Ovary (tissue), 9 donors: ENCODE results near the gene TRAPPC5. TPM values are rescaled to one million over a fixed set of nuclear protein-coding genes. Genes with fewer than 3 reads are reported as not detected.

Experiments used
- DNase-seq, 5 donors: peaks; one replicate each; pipeline ENCODE4 v3.0.0-alpha.2; 2019 to 2020
- H3K27ac ChIP-seq, 2 donors: fragments of 200-600 bp; one replicate each; pipeline versions ENCODE4 v1.5.1 to v1.8.0; 2019 to 2022
- H3K27me3 ChIP-seq: fragments of 200-600 bp; one replicate; pipeline ENCODE4 v1.8.0; 2022
- H3K36me3 ChIP-seq: fragments of 200-600 bp; sonication (generic); one replicate; pipeline ENCODE4 v1.5.1; 2019
- H3K4me1 ChIP-seq: one replicate; pipeline ENCODE4 v1.8.1; 2013; ENCODE audit warnings: mild to moderate bottlenecking, moderate library complexity; ENCODE audit not compliant: insufficient read depth
- H3K4me3 ChIP-seq: fragments of 200-600 bp; sonication (generic); one replicate; pipeline ENCODE4 v1.5.1; 2017
- H3K9me3 ChIP-seq, 2 donors: fragments of 200-600 bp in 1 of 2; sonication (generic) in 1 of 2; one replicate each; pipeline versions ENCODE4 v1.5.1 to v1.8.1; 2013 to 2019; ENCODE audit warnings: mild to moderate bottlenecking in 1 of 2, moderate library complexity in 1 of 2
- EP300 ChIP-seq: sonication (generic); formaldehyde crosslinking; IDR thresholded peaks from one replicate; pipeline ENCODE4 v1.6.1; 2017; ENCODE audit warnings: antibody characterized with exemption
- POLR2A ChIP-seq: fragments of 450-650 bp; IDR thresholded peaks from one replicate; pipeline ENCODE4 v1.6.1; 2017; ENCODE audit warnings: antibody characterized with exemption, mild to moderate bottlenecking, moderate library complexity
- WGBS, 3 donors: extraction: QIAGEN DNeasy Blood & Tissue Kit in 1 of 3; methylation state at CpG; one replicate each; pipeline versions ENCODE4 v1.1.5 to v1.1.7; 2013 to 2017; 5-methylcytosine and 5-hydroxymethylcytosine counted together
- intact Hi-C, 4 donors: fragments of 100-400 bp; cut with DNase I; formaldehyde crosslinking; loops; one replicate each; pipeline versions ENCODE4 v1.11.0 to v1.15.1; 2022 to 2023
- polyA plus RNA-seq, 2 donors: library from polyadenylated mRNA; stranded (reverse); fragments of 200-250 nt in 1 of 2; fragments of 350-450 nt in 1 of 2; fragmentation: Illumina TruSeq in 1 of 2; extraction: RNeasy Lipid Tissue Mini Kit (QIAGEN cat#74804) in 1 of 2; gene quantifications; one replicate each; pipeline ENCODE4 v1.2.3, GENCODE V29; 2013 to 2014
- total RNA-seq, 7 donors: library from RNA; depleted of rRNA in 2 of 7; stranded (reverse); fragments of >200 nt in 2 of 7; fragmentation: NEBNext Ultra II Directional in 3 of 7; extraction: Animal tissue kit (Norgen Biotek cat#: 25700) in 3 of 7; gene quantifications; one replicate each; pipeline versions ENCODE4 v1.1.0 to v1.2.4, GENCODE V29; 2016 to 2023
- TF ChIP-seq, protein P1 (sequence below), 3 donors: fragments of 450-650 bp in 2 of 3; fragments of 200-600 bp in 1 of 3; IDR thresholded peaks; one replicate each; pipeline versions ENCODE4 v1.5.1 to v1.8.0; 2016 to 2022; ENCODE audit warnings: antibody characterized with exemption in 3 of 3, mild to moderate bottlenecking in 1 of 3
- donor health status: DM: no; HTN: no; CAD: no; lungs with moderate emphysema.
- donor health status: DM: no; HTN: no; CAD: no.
- donor health status: Bipolar disorder and iron deficiency.
- donor health status: DM: yes; HTN: yes; CAD: no.
- donor health status: DM: no; HTN: no; CAD: no.
- donor health status: DM: yes; HTN: yes; CAD: no.

The TRAPPC5 gene
- total and polyA plus RNA-seq, 9 donors, result 0.32 to 111 (median 66.5) TPM

DNA sequence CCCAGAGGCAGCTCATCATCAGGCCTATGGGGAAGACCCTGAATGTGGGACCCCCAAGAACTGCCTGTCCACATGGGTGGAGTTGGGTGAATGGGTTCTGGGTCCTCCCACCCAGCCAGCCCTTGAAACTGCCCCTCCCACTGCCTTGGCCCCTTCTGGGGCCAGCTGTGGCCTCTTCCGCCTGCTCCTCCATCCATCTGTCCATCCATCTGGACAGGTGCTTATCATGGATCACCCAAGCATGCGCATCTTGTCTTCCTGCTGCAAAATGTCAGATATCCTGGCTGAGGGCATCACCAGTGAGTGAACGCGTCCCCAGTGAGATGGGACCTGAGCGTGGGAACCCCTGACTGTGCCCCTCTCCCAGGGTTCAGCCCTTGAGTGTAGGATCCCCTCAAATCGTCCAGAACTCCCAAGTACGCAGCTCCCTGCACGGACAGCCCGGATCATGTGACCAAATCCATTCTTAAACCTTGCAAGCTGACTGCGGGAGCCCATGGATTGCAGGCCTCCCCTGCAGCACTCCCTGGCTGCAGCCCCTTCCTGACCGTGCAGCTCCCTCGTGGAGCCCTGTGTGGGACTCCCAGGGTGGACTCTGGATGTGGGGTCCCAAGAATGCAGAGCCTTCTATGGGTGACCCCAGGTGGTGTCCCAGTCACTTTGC is 41.7 kb upstream of the TRAPPC5 start:
- no peak for TF ChIP-seq POLR2A
- TF ChIP-seq, protein P1, sequence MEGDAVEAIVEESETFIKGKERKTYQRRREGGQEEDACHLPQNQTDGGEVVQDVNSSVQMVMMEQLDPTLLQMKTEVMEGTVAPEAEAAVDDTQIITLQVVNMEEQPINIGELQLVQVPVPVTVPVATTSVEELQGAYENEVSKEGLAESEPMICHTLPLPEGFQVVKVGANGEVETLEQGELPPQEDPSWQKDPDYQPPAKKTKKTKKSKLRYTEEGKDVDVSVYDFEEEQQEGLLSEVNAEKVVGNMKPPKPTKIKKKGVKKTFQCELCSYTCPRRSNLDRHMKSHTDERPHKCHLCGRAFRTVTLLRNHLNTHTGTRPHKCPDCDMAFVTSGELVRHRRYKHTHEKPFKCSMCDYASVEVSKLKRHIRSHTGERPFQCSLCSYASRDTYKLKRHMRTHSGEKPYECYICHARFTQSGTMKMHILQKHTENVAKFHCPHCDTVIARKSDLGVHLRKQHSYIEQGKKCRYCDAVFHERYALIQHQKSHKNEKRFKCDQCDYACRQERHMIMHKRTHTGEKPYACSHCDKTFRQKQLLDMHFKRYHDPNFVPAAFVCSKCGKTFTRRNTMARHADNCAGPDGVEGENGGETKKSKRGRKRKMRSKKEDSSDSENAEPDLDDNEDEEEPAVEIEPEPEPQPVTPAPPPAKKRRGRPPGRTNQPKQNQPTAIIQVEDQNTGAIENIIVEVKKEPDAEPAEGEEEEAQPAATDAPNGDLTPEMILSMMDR (IDR thresholded peaks at IDR 0.05), result no peak
- no peak for TF ChIP-seq EP300
- intact Hi-C loops, result no loop called here
- H3K27me3 ChIP-seq, result no peaks in the 10 kb centered on the region
- no peak overlapping the region for H3K27ac ChIP-seq
- H3K4me3 ChIP-seq, result no peak overlapping the region
- no peaks in the 10 kb centered on the region for H3K9me3 ChIP-seq
- H3K36me3 ChIP-seq, result no peaks in the 10 kb centered on the region
- 35 to 46% (median 46%) methylated on average over 12 of the region's 12 CpGs for WGBS, 3 donors
- H3K4me1 ChIP-seq, result no peaks in the 10 kb centered on the region
- DNase-seq, result no peak

DNA sequence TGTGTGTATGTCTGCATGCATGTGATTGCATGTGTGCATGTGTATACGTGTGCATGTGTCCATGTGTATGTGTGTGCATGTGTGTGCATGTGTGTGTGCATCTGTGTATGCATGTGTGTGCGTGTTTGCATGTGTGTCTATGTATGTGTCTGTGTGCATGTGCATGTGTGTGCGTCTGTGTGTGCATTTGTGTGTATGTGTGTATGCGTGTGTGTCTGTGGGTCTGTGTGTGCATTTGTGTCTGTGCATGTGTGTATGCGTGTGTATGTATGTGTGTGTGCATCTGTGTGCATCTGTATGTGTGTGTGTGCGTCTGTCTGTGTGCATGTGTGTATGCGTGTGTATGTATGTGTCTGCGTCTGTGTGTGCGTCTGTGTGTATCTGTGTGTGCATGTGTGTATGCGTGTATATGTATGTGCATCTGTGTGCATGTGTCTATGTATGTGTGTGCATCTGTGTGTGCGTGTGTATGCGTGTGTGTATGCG is 40.7 kb upstream of the TRAPPC5 start:
- TF ChIP-seq, protein P1 (IDR thresholded peaks at IDR 0.05), result no peak
- TF ChIP-seq EP300 (no peak), POLR2A (no peak)
- 93 to 95% (median 94%) methylated on average over 13 of the region's 13 CpGs for WGBS, 3 donors
- Histone ChIP-seq H3K27ac (no peak overlapping the region), H3K4me1 (no peaks in the 10 kb centered on the region), H3K4me3 (no peak overlapping the region), H3K36me3 (no peaks in the 10 kb centered on the region), H3K9me3 (no peaks in the 10 kb centered on the region), H3K27me3 (no peaks in the 10 kb centered on the region)
- DNase-seq, result no peak
- intact Hi-C loops, result loop anchor here in 1 of 4 donors (10.0 kb wide), 1 partner anchor 165 kb away; no protein-coding TSS in a partner anchor

DNA sequence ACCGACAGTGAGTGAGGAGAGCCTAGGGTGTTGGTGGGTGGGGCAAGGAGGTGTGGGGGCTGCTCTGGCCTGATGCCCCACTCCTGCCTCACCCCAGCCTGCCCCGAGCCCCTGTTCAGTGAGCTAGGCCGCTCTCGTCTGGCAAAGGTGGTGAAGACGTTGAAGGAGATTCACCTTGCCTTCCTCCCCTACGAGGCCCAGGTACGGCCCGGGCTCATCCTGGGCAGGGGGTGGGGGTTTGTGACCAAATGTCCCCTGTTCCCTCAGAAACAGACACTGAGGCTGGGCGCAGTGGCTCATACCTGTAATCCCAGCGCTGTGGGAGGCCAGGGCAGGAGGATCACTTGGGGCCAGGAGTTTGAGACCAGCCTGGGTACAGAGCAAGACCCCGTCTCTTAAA is 39.8 kb upstream of the TRAPPC5 start:
- intact Hi-C loops, result loop anchor here in 1 of 4 donors (10.0 kb wide), 1 partner anchor 164 kb away; no protein-coding TSS in a partner anchor
- no peak for DNase-seq
- H3K27me3 ChIP-seq, result no peaks in the 10 kb centered on the region
- H3K4me1 ChIP-seq, result no peaks in the 10 kb centered on the region
- H3K9me3 ChIP-seq, result no peaks in the 10 kb centered on the region
- H3K4me3 ChIP-seq, result no peak overlapping the region
- H3K27ac ChIP-seq, result no peak overlapping the region
- TF ChIP-seq, protein P1 (IDR thresholded peaks at IDR 0.05), result no peak
- no peak for TF ChIP-seq EP300
- no peak for TF ChIP-seq POLR2A
- no peaks in the 10 kb centered on the region for H3K36me3 ChIP-seq
- WGBS, 3 donors, result 84 to 89% (median 88%) methylated on average over 11 of the region's 11 CpGs

DNA sequence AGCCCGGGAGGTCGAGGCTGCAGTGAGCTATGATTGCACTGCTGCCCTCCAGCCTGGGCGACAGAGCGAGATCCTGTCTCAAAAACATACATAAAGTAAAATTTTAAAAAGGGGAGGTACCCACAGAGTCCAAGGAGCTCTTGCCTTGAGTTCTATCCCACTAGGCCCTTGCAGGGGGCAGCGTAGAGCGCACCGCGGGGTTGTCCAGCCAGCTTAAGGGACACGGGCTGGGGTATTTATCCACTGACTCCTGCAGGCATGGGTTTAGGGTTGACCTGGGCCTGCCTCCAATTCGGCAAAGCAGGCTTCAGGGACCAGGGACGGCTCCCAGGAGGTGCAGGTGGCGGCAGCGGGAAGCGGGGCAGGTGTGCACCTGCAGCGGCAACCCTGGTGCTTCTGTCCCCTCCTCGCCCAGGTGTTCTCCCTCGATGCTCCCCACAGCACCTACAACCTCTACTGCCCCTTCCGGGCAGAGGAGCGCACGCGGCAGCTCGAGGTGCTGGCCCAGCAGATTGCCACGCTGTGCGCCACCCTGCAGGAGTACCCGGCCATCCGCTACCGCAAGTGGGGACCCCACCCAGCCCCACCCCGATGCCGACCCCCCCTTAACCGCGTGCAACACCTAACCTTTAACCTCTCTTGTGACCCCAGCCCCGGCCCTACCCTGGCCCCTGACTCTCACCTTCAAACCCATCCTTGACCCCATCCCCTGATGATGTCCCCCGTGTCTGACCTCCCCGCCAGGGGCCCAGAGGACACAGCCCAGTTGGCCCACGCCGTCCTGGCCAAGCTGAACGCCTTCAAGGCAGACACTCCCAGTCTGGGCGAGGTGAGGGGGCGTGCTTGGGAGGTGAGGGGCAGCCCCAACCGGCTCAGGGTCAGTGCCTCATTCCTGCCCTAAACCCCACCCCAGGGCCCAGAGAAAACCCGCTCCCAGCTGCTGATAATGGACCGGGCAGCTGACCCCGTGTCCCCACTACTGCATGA is 39.0 kb upstream of the TRAPPC5 start:
- H3K4me1 ChIP-seq, result no peaks in the 10 kb centered on the region
- no peaks in the 10 kb centered on the region for H3K9me3 ChIP-seq
- no peak for DNase-seq
- intact Hi-C loops, result loop anchor here in 1 of 4 donors (10.0 kb wide), 1 partner anchor 163 kb away; no protein-coding TSS in a partner anchor
- WGBS, 3 donors, result 75 to 82% (median 79%) methylated on average over 42 to 43 of the region's 43 CpGs
- H3K27ac ChIP-seq, result no peak overlapping the region
- no peak overlapping the region for H3K4me3 ChIP-seq
- TF ChIP-seq, protein P1 (IDR thresholded peaks at IDR 0.05), result no peak
- TF ChIP-seq EP300 (no peak), POLR2A (no peak)
- H3K27me3 ChIP-seq, result no peaks in the 10 kb centered on the region
- H3K36me3 ChIP-seq, result no peaks in the 10 kb centered on the region
